ENCODE results near the gene ANP32E. TPM values are rescaled to one million over a fixed set of nuclear protein-coding genes. Genes with fewer than 3 reads are reported as not detected.

ANP32E gene
- total and polyA plus RNA-seq, 9 of the 15 experiments (the other 6 are each of a cell fraction or from before 2014, with no cell fraction given): 60.4 to 197 (median 104) TPM

DNA sequence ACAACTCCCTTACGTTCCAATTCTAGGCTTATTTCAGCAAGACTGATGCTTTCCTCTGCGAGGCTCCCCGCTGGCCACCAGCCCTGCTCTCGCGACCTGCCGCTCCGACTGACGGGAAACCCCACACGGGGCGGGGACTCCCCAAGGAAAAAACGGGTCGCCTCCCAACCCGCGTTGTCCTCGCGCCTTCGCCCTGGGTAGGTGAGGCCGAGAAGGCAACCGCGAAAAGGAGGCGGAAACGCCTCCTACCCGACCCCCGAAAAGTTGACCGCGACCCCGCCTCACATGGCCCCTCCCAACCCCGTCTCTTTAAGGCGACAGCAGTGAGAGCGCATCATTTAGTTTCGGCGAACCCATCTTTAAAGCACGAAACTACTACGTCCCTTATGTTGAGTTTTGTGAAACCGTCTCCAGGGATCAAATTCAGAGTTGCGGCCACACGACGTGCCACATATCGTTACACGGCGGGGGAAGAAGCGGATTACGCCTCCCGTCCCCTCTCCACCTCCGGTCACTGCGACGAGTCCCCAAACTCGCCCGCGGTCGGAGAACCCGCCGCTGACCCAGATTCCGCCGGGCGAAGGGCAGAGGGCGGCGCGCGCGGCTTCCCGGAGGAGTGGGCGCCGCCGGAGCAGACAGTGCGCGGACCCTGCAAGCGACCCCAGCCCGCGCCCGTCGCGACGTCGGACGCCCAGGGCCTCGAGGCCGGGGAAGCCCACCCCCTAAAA is 1.2 kb downstream of the ANP32E start (continued):
- TF ChIP-seq RNF2 (IDR thresholded peaks at IDR 0.05) (no peak), MAFF (IDR thresholded peaks at IDR 0.05; ENCODE audit: low read length) (no peak), SMARCA5 (IDR thresholded peaks at IDR 0.05) (0 out of 2 replicates have a peak, but pooled peaks have one; percentile 5), RBM34 (IDR thresholded peaks at IDR 0.05; ENCODE audit: borderline replicate concordance, insufficient read depth, low read length) (no peak), MECOM (CRISPR knock-in tag; IDR thresholded peaks at IDR 0.05) (no peak), ESRRA (IDR thresholded peaks at IDR 0.05; ENCODE audit: borderline replicate concordance, low read depth) (peak; percentile 26; the same call in 1 of the 2 replicates), POLR2B (IDR thresholded peaks at IDR 0.05; ENCODE audit: low read depth, partially characterized antibody) (peak; percentile 85), KAT7 (CRISPR knock-in tag; IDR thresholded peaks at IDR 0.05; ENCODE audit: borderline replicate concordance) (peak; percentile 89; the same call in 1 of the 2 replicates), CHD2 (IDR thresholded peaks at IDR 0.05; ENCODE audit: low read depth, low read length) (peak; percentile 81; the same call in 1 of the 2 replicates), HEY1 (CRISPR knock-in tag; IDR thresholded peaks at IDR 0.05; ENCODE audit: borderline replicate concordance) (no peak), NEUROD1 (IDR thresholded peaks at IDR 0.05; ENCODE audit: borderline replicate concordance, low read depth, low read length, partially characterized antibody) (peak; percentile 15), ZNF668 (CRISPR knock-in tag; IDR thresholded peaks at IDR 0.05) (no peak), ZNF778 (CRISPR knock-in tag; IDR thresholded peaks at IDR 0.05) (no peak), TAL1 (IDR thresholded peaks at IDR 0.05) (no peak), CTBP1 (IDR thresholded peaks at IDR 0.05; ENCODE audit: borderline replicate concordance) (peak; percentile 50; the same call in 1 of the 2 replicates), TBP (optimal IDR thresholded peaks at IDR 0.05; ENCODE audit: low read depth, low read length) (peak; percentile 84), ZNF583 (CRISPR knock-in tag; IDR thresholded peaks at IDR 0.05) (no peak), ZNF212 (CRISPR knock-in tag; IDR thresholded peaks at IDR 0.05) (no peak)
- TF ChIP-seq, protein P1, sequence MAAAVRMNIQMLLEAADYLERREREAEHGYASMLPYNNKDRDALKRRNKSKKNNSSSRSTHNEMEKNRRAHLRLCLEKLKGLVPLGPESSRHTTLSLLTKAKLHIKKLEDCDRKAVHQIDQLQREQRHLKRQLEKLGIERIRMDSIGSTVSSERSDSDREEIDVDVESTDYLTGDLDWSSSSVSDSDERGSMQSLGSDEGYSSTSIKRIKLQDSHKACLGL (CRISPR knock-in tag; IDR thresholded peaks at IDR 0.05; ENCODE audit: borderline replicate concordance, poor library complexity, severe bottlenecking): no peak
- TF ChIP-seq, protein P2, sequence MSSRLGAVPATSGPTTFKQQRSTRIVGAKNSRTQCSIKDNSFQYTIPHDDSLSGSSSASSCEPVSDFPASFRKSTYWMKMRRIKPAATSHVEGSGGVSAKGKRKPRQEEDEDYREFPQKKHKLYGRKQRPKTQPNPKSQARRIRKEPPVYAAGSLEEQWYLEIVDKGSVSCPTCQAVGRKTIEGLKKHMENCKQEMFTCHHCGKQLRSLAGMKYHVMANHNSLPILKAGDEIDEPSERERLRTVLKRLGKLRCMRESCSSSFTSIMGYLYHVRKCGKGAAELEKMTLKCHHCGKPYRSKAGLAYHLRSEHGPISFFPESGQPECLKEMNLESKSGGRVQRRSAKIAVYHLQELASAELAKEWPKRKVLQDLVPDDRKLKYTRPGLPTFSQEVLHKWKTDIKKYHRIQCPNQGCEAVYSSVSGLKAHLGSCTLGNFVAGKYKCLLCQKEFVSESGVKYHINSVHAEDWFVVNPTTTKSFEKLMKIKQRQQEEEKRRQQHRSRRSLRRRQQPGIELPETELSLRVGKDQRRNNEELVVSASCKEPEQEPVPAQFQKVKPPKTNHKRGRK (tag; IDR thresholded peaks at IDR 0.05): no peak
- TF ChIP-seq, protein P3, sequence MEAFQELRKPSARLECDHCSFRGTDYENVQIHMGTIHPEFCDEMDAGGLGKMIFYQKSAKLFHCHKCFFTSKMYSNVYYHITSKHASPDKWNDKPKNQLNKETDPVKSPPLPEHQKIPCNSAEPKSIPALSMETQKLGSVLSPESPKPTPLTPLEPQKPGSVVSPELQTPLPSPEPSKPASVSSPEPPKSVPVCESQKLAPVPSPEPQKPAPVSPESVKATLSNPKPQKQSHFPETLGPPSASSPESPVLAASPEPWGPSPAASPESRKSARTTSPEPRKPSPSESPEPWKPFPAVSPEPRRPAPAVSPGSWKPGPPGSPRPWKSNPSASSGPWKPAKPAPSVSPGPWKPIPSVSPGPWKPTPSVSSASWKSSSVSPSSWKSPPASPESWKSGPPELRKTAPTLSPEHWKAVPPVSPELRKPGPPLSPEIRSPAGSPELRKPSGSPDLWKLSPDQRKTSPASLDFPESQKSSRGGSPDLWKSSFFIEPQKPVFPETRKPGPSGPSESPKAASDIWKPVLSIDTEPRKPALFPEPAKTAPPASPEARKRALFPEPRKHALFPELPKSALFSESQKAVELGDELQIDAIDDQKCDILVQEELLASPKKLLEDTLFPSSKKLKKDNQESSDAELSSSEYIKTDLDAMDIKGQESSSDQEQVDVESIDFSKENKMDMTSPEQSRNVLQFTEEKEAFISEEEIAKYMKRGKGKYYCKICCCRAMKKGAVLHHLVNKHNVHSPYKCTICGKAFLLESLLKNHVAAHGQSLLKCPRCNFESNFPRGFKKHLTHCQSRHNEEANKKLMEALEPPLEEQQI (IDR thresholded peaks at IDR 0.05): no peak
- TF ChIP-seq, protein P4, sequence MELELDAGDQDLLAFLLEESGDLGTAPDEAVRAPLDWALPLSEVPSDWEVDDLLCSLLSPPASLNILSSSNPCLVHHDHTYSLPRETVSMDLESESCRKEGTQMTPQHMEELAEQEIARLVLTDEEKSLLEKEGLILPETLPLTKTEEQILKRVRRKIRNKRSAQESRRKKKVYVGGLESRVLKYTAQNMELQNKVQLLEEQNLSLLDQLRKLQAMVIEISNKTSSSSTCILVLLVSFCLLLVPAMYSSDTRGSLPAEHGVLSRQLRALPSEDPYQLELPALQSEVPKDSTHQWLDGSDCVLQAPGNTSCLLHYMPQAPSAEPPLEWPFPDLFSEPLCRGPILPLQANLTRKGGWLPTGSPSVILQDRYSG (tag; conservative IDR thresholded peaks at IDR 0.05; ENCODE audit: low read depth): no peak
- TF ChIP-seq, protein P5, sequence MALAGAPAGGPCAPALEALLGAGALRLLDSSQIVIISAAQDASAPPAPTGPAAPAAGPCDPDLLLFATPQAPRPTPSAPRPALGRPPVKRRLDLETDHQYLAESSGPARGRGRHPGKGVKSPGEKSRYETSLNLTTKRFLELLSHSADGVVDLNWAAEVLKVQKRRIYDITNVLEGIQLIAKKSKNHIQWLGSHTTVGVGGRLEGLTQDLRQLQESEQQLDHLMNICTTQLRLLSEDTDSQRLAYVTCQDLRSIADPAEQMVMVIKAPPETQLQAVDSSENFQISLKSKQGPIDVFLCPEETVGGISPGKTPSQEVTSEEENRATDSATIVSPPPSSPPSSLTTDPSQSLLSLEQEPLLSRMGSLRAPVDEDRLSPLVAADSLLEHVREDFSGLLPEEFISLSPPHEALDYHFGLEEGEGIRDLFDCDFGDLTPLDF (CRISPR knock-in tag; IDR thresholded peaks at IDR 0.05): peak; percentile 77; the same call in 1 of the 2 replicates

Measured in K562 (cell line).